ENCODE data around the gene FCHSD2.
"Not testable (repeated sequence)": the region's sequence is repeated elsewhere in the genome, so short reads cannot be mapped to it uniquely, and the experiment has no call there.

Gene FCHSD2

GRCh38 chr11:72860592-72860991, 281.5 kb downstream of the FCHSD2 start:
- DNase-seq = no peak

GRCh38 chr11:72860010-72860409, 282.1 kb downstream of the FCHSD2 start:
- no peak for DNase-seq

DNA sequence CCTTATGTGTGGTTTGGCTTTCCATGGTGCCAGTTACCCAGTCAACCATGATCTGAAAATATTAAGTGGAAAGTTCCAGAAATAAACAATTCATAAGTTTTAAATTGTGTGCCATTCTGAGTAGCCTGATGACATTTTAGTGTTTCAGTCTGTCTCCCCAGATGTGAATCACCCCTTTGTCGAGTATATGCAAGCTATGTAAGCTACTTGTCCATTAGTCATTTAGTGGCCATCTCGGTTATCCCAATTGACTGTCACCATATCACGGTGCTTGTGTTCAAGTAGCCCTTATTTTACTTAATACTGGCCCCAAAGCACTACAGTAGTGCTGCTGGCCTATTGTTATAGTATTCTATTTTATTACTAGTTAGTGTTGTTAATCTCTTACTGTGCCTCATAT, 283.0 kb downstream of the FCHSD2 start:
- no peak for DNase-seq

DNA sequence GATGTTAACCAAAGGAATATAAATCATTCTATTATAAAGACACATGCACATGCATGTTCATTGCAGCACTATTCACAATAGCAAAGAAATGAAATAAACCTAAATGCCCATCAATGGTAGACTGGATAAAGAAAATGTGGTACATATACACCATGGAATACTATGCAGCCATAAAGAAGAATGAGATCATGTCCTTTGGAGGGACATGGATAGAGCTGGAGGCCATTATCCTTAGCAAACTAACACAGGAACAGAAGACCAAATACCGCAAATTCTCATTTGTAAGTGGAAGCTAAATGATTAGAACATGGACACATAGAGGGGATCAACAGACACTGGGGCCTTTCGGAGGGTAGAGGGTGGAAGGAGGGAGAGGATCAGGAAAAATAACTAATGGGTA, 283.9 kb downstream of the FCHSD2 start:
- DNase-seq = not testable (repeated sequence)

DNA sequence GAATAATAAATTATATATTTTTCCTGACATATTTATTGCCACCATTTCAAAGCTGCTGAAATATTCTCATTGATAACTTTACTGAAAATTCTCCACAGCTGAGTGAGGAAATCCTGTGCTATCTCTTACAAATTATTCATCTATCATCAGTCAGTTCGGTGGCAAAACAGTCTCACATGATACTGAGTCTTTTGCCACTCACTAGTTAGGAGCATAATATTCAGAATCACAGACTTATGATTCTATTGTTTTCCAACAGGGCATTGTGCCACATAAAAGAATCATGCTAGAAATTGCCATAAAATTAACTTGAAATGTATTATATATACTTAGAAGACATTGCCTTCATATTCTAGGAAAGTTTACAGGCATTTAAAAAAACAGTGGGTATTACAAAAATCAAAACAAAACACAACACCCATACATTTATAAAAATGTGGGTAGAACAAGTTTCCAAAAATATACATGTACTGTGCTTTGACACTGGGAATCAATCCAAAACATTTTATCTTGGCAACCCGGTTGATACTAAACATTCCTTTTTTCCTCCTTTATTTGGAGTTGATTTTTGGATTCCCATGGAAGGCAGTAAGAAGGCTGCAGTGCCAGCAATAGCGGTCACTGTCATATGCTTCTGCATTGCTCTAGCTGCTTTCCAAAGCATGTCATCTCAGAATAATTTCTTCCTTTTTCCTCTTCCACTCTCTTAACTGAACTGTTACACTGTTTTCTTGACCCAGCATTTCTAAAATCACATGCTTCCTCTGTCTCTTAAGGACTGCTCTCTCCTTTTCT, 285.4 kb downstream of the FCHSD2 start:
- no peak for DNase-seq

GRCh38 chr11:72856065-72856464, 286.1 kb downstream of the FCHSD2 start:
- no peak for DNase-seq

DNA sequence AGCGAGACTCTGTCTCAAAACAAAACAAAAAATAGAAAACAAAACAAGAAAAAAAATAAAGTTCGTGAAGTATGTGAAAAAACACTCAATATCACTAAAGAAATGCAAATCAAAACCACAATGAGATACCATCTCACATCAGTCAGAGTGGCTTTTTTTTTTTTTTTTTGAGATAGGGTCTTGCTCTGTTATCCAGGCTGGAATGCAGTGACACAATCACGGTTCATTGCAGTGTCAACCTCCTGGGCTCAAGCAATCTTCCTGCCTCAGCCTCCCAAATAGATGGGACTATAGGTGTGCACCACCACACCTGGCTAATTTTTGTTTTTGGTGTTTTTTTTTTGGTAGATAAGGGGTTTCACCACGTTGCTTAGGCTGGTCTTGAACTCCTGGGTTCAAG, 290.4 kb downstream of the FCHSD2 start:
- no peak for DNase-seq

GRCh38 chr11:72850832-72851231, 291.3 kb downstream of the FCHSD2 start:
- no peak for DNase-seq

GRCh38 chr11:72848846-72849466, 293.2 kb downstream of the FCHSD2 start:
- no peak for DNase-seq

DNA sequence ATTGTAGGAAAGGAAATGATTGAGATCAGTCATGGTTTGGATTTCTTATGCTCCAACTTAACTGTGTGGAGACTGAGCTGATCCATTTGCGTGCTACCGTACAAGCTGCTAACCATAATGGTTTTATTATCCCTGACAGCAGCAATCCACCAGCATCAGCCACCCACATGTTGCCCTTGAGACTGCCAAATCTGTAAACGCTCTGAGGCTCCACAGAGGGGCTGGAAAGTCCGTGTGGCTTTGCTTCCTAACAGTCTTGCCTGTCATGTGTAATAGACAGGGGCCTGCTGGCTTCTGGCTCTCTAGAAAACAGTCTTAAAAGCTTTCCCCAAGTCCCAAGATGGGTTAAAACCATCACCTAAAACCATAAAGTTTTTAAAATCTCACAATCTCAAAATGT, 297.8 kb downstream of the FCHSD2 start:
- DNase-seq = no peak

- DNase-seq = no peak
Observed at GRCh38 chr11:72842653-72843330, 299.3 kb downstream of the FCHSD2 start.

DNA sequence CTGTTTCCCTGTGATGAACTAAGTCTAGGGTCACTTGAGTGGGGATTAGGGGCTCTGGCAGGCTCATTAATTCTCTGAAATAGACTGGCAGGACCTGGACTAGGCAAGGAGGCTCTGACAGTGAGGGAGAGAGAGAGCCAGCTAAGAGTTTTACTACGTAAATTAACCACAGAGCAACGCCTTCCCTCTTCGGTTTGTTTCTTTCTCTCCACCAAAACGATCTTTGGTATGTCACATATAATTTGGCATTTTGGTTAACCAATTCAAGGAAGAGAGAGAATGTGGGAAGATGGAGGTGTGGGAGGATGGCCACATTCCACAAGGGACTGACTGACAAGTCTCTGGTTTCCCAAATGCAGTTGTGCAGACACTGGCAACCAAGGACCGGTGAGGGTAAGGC, 300.0 kb downstream of the FCHSD2 start:
- no peak for DNase-seq

- DNase-seq = no peak
Observed at GRCh38 chr11:72841397-72841796, 300.7 kb downstream of the FCHSD2 start.

DNA sequence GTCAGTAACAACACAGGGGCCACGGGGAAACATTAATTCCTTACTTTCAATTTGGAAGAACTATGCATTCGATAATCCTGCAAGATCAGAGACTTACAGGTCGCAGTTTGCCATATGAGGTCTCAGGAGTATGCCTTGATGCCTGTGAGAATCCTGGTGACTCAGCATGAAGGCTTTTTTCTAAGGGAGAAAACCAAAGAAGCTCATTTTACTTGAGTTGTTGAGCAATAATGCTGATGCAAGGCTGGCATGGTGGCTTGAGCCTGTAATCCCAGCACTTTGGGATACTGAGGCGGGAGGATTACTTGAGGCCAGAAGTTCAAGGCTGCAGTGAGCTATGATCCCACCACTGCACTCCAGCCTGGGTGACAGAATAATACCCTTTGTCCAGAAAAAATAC, 301.3 kb downstream of the FCHSD2 start:
- DNase-seq = no peak

DNA sequence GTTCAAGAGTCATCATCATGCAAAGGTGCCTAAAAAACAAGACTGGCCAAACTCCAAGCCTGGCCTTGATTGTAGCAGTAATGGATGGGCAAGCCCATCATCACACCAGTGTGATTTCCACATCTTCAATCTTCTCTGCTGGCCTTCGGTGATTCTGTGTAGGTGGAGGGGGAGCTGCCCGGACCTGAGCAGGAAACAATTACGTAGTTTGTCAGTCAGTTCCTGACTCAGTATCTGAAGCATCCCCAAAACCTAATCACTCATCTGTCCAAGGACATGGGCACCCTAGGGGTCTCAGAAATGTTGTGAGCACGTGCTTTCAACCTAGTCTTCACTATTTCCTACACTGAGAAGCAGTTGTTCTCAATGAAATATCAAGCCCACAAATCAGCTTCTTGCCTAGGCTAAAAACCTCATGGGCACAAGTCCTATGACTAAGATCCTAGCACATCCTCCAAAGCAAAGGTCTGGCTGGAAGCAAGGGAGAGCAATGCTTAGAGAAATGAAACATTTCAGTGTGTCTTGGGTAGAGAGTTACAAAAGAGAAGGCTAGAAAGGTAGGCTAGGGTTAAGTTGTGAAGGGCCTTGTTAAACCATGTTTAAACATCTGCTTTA, 303.3 kb downstream of the FCHSD2 start:
- DNase-seq = no peak

DNA sequence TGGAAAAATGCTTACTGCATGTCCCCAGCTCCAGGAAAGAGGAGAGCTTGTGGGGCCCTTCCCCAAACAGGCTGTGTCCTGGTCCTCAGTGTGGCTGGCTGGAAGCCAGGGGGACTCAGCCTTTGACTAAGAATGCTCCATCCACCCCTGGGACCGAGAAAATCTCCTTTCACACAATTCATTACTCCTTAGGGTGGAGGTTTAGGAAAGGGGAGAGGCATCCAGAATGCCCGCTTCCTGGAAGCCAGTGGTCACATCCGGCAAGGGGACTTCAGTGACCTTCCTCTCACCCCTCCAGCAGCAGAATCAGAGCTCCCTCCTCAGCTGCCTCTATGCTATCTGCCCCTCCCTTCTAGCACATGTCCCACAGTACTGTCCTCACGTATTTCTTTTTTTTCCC, 306.0 kb downstream of the FCHSD2 start:
- no peak for DNase-seq

DNA sequence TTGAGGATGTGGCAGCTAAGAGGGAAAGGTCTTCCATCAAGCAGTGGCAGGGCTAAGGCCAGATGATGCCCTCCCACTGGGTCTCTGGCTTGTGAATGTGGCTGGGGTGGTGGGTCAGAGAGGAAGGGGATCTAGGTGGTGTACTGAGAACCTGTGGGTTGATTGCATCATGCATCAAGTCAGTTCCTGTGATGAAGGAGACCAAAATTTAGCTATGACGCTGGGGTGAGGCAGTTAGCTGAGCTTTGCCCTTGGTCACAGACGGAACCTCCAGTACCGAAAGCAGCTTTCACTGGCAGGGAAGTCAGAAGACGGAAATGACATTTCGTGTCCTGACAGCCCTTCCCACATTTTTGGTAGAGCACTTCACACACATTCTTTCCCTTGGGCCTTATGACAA, 307.2 kb downstream of the FCHSD2 start:
- DNase-seq = no peak

GRCh38 chr11:72833811-72834493, 308.2 kb downstream of the FCHSD2 start:
- no peak for DNase-seq

- no peak for DNase-seq
Observed at GRCh38 chr11:72833083-72833733, 308.9 kb downstream of the FCHSD2 start.

- no peak for DNase-seq
Observed at GRCh38 chr11:72832301-72833082, 309.6 kb downstream of the FCHSD2 start.

- peak; percentile 39 for DNase-seq
Observed at GRCh38 chr11:72831521-72832300, 310.4 kb downstream of the FCHSD2 start.
